Measurements from ENCODE around the gene GRM7. TPM values are rescaled to one million over a fixed set of nuclear protein-coding genes. Genes with fewer than 3 reads are reported as not detected.

The GRM7 gene
- total RNA-seq, 1 experiment from 2014 or later, result 0.28 TPM

GRCh38 chr3:7433073-7433472 is 572.2 kb downstream of the GRM7 start:
- H3K4ac ChIP-seq (ENCODE audit: low read depth, low read length), result no peak overlapping the region
- no peak overlapping the region for H2BK20ac ChIP-seq (ENCODE audit: low read depth, low read length, poor library complexity, severe bottlenecking)
- H3K9me3 Mint-ChIP-seq, result peaks cover 11 to 13% of the 10 kb centered on the region in 2 experiments
- no CpG with 5 or more reads among the region's 2 CpGs for WGBS (ENCODE audit: extremely low coverage, insufficient read length, low lambda C conversion rate)
- H3K14ac ChIP-seq (ENCODE audit: insufficient read depth, low read length), result no peak overlapping the region
- H3K4me2 ChIP-seq (ENCODE audit: insufficient read depth, insufficient read length, low read length), result no peak overlapping the region
- H3K27me3 Mint-ChIP-seq (ENCODE audit: low read depth), result no peaks in the 10 kb centered on the region
- H4K91ac ChIP-seq (ENCODE audit: insufficient read length, low read depth, low read length), result no peak overlapping the region
- H3K18ac ChIP-seq (ENCODE audit: insufficient read length, low read depth, low read length), result no peak overlapping the region
- H2BK5ac ChIP-seq (ENCODE audit: insufficient read length, low read length), result no peak overlapping the region
- no peak overlapping the region for H4K8ac ChIP-seq (replicated peaks; ENCODE audit: insufficient read length, low read depth, low read length)
- H4K20me1 ChIP-seq (ENCODE audit: control insufficient read depth, insufficient read depth, insufficient read length), result no peaks in the 10 kb centered on the region
- no peak overlapping the region for H4K5ac ChIP-seq (ENCODE audit: insufficient read length, low read depth, low read length)
- no peak overlapping the region for H3K56ac ChIP-seq (ENCODE audit: insufficient read length, low read depth, low read length)
- no peak overlapping the region for H3K9ac ChIP-seq (ENCODE audit: extremely low read depth, insufficient read length, low read length)
- no peak overlapping the region for H2BK15ac ChIP-seq (ENCODE audit: low read depth, low read length)
- H3K4me1 ChIP-seq (ENCODE audit: insufficient read depth, low read length), result no peaks in the 10 kb centered on the region
- no peak overlapping the region for H2BK12ac ChIP-seq (ENCODE audit: insufficient read length, low read depth, low read length)
- H3K79me2 ChIP-seq (ENCODE audit: insufficient read depth, low read length), result no peaks in the 10 kb centered on the region
- H3K4me3 Mint-ChIP-seq, result no peak overlapping the region
- no peak overlapping the region for H2AFZ ChIP-seq (ENCODE audit: low read length)
- no peak overlapping the region for H3K27ac Mint-ChIP-seq
- peaks cover 4 to 14% (median 9%) of the 10 kb centered on the region in 3 experiments for H3K36me3 Mint-ChIP-seq (ENCODE audit: insufficient read depth in 1 of 3, low read depth in 3 of 3)
- no peak overlapping the region for H2BK120ac ChIP-seq (ENCODE audit: low read depth, low read length, poor library complexity, severe bottlenecking)
- H3T11ph ChIP-seq (ENCODE audit: low read length), result no peak overlapping the region
- H3K27ac ChIP-seq (ENCODE audit: insufficient read length, low read depth, low read length), result no peak overlapping the region
- peaks cover 2% of the 10 kb centered on the region in 2 experiments; a peak in 3 of 4 replicates for H3K4me1 Mint-ChIP-seq
- H3K27me3 ChIP-seq (ENCODE audit: insufficient read depth, low read length), result no peaks in the 10 kb centered on the region
- no peak for DNase-seq
- H3K23me2 ChIP-seq (ENCODE audit: insufficient read length, low read depth, low read length, poor library complexity, severe bottlenecking), result no peaks in the 10 kb centered on the region
- no peak for TF ChIP-seq CTCF (conservative IDR thresholded peaks at IDR 0.05)
- H3K23ac ChIP-seq (ENCODE audit: insufficient read length, low read depth, low read length), result no peak overlapping the region
- peaks cover 9% of the 10 kb centered on the region for H3K9me3 ChIP-seq (ENCODE audit: control insufficient read depth, low read depth, low read length)
- no peak overlapping the region for H2AK5ac ChIP-seq (ENCODE audit: insufficient read length, low read length)
- H3K79me1 ChIP-seq (ENCODE audit: insufficient read depth, low read depth, low read length, poor library complexity, severe bottlenecking), result no peaks in the 10 kb centered on the region
